Measurements from ENCODE around the gene ZNF343. TPM values are rescaled to one million over a fixed set of nuclear protein-coding genes. Genes with fewer than 3 reads are reported as not detected.
"Not testable (repeated sequence)": the region's sequence is repeated elsewhere in the genome, so short reads cannot be mapped to it uniquely, and the experiment has no call there.

The ZNF343 gene
- polyA plus RNA-seq, 2 of the 4 experiments (the other 2 are of a cell fraction), result 14.0 to 19.0 TPM

- TF ChIP-seq BCL3 (IDR thresholded peaks at IDR 0.05) (no peak), MYC (IDR thresholded peaks at IDR 0.05; ENCODE audit: borderline replicate concordance, low read length) (no peak), MAX (IDR thresholded peaks at IDR 0.05) (no peak), CHD4 (IDR thresholded peaks at IDR 0.05; ENCODE audit: borderline replicate concordance) (no peak), KDM1A (IDR thresholded peaks at IDR 0.05; ENCODE audit: low read depth) (no peak)
- TF ChIP-seq, protein P1, sequence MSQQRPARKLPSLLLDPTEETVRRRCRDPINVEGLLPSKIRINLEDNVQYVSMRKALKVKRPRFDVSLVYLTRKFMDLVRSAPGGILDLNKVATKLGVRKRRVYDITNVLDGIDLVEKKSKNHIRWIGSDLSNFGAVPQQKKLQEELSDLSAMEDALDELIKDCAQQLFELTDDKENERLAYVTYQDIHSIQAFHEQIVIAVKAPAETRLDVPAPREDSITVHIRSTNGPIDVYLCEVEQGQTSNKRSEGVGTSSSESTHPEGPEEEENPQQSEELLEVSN (IDR thresholded peaks at IDR 0.05; ENCODE audit: borderline replicate concordance, low read depth), result no peak
Observed at GRCh38 chr20:2528671-2529271, 20.1 kb upstream of the ZNF343 start (continued).

GRCh38 chr20:2527762-2528161 is 19.0 kb upstream of the ZNF343 start:
- ATAC-seq (no peak), DNase-seq (ENCODE audit: low read depth in 1 of 2, low spot score in 1 of 2) (no peak), FAIRE-seq (no peak)
- ChIA-PET CTCF (interaction anchor here (1.3 to 10.7 kb wide), 6 partner anchors 9 to 122 kb away, joined by 3 to 165 read pairs (median 5); partner anchors contain the start of gene NOP56), POLR2A (no interaction called here)
- WGBS (ENCODE audit: missing lambda C conversion rate), result 51% methylated on average over 6 of the region's 6 CpGs
- Histone ChIP-seq H3K4me2 (no peak overlapping the region), H3K4me3 (no peak overlapping the region), H3K9me3 (no peaks in the 10 kb centered on the region), H3K4me1 (peaks cover 8% of the 10 kb centered on the region; the same call in 1 of the 3 replicates), H3K27ac (no peak overlapping the region)
- TF ChIP-seq CHD4 (IDR thresholded peaks at IDR 0.05; ENCODE audit: borderline replicate concordance), result no peak
- no peak for TF ChIP-seq REST (IDR thresholded peaks at IDR 0.05)
- TF ChIP-seq NFE2L2 (conservative IDR thresholded peaks at IDR 0.05; ENCODE audit: low read length), result no peak
- no peak for TF ChIP-seq JUNB (IDR thresholded peaks at IDR 0.05)
- TF ChIP-seq KDM1A (IDR thresholded peaks at IDR 0.05; ENCODE audit: low read depth), result no peak
- no peak for TF ChIP-seq BCL3 (IDR thresholded peaks at IDR 0.05)
- TF ChIP-seq EHMT2 (IDR thresholded peaks at IDR 0.05; ENCODE audit: low read depth), result no peak
- TF ChIP-seq CEBPB (IDR thresholded peaks at IDR 0.05), result no peak
- TF ChIP-seq ZFP36 (IDR thresholded peaks at IDR 0.05; ENCODE audit: borderline replicate concordance, partially characterized antibody), result no peak
- TF ChIP-seq PHF8 (IDR thresholded peaks at IDR 0.05; ENCODE audit: borderline replicate concordance, low read depth), result no peak
- TF ChIP-seq, protein P2, sequence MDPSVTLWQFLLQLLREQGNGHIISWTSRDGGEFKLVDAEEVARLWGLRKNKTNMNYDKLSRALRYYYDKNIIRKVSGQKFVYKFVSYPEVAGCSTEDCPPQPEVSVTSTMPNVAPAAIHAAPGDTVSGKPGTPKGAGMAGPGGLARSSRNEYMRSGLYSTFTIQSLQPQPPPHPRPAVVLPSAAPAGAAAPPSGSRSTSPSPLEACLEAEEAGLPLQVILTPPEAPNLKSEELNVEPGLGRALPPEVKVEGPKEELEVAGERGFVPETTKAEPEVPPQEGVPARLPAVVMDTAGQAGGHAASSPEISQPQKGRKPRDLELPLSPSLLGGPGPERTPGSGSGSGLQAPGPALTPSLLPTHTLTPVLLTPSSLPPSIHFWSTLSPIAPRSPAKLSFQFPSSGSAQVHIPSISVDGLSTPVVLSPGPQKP (IDR thresholded peaks at IDR 0.05; ENCODE audit: low read depth, low read length), result no peak

- 91% methylated on average over 5 of the region's 5 CpGs for WGBS (ENCODE audit: missing lambda C conversion rate)
- H3K27ac ChIP-seq; FAIRE-seq; H3K4me2 ChIP-seq; ATAC-seq; DNase-seq (ENCODE audit: low read depth in 1 of 2, low spot score in 1 of 2); H3K4me1 ChIP-seq; H3K4me3 ChIP-seq; H3K9me3 ChIP-seq; POLR2A ChIA-PET: not testable (repeated sequence)
- CTCF ChIA-PET, result interaction anchor here (1.0 to 10.7 kb wide), 3 partner anchors 15 to 124 kb away, joined by 3 to 165 read pairs (median 149); partner anchors contain the start of genes NOP56 and ZNF343
Observed at GRCh38 chr20:2526218-2526583, 17.5 kb upstream of the ZNF343 start.

Data from A549 (cell line).